Tibial artery (tissue), 4 donors: ENCODE measurements around the gene NDUFA11.

Experiments used
- DNase-seq, 2 donors: peaks; one replicate each; pipeline ENCODE4 v3.0.0-alpha.2; 2019
- H3K27ac ChIP-seq, 2 donors: fragments of 200-600 bp; sonication (generic) in 1 of 2; 1 replicate in 1 of 2; 2 replicates in 1 of 2; pipeline ENCODE4 v1.5.1; 2018 to 2019; ENCODE audit warnings: mild to moderate bottlenecking in 1 of 2
- H3K27me3 ChIP-seq, 2 donors: fragments of 200-600 bp; sonication (generic) in 1 of 2; one replicate each; pipeline versions ENCODE4 v1.5.1 to v1.6.0; 2016 to 2019
- H3K36me3 ChIP-seq, 3 donors: fragments of 200-600 bp; sonication (generic) in 2 of 3; one replicate each; pipeline ENCODE4 v1.5.1; 2016 to 2019; ENCODE audit warnings: mild to moderate bottlenecking in 2 of 3
- H3K4me1 ChIP-seq, 4 donors: fragments of 200-600 bp; sonication (generic) in 2 of 4; 1 replicate in 3 of 4; 2 replicates in 1 of 4; pipeline ENCODE4 v1.5.1; 2016 to 2019
- H3K4me3 ChIP-seq, 2 donors: fragments of 200-600 bp; sonication (generic) in 1 of 2; 1 replicate in 1 of 2; 2 replicates in 1 of 2; pipeline ENCODE4 v1.5.1; 2018 to 2019; ENCODE audit warnings: mild to moderate bottlenecking in 2 of 2
- H3K9me3 ChIP-seq, 3 donors: fragments of 200-600 bp; sonication (generic) in 1 of 3; one replicate each; pipeline ENCODE4 v1.5.1; 2016 to 2019
- intact Hi-C: fragments of 100-400 bp; cut with DNase I; formaldehyde crosslinking; loops from one replicate; pipeline ENCODE4 v1.15.0; 2023; ENCODE audit warnings: low total_unique reads
- TF ChIP-seq, protein P1 (sequence below), 2 experiments: fragments of 200-600 bp in 1 of 2; fragments of 450-650 bp in 1 of 2; IDR thresholded peaks; one replicate each; pipeline ENCODE4 v1.5.1; 2017 to 2019; ENCODE audit warnings: antibody characterized with exemption in 2 of 2, mild to moderate bottlenecking in 1 of 2, moderate library complexity in 1 of 2

NDUFA11 gene

GRCh38 chr19:5905114-5905778, 1.7 kb upstream of the NDUFA11 start:
- peaks cover 0 to 35% (median 24%) of the 10 kb centered on the region in 4 donors for H3K4me1 ChIP-seq
- TF ChIP-seq, protein P1, sequence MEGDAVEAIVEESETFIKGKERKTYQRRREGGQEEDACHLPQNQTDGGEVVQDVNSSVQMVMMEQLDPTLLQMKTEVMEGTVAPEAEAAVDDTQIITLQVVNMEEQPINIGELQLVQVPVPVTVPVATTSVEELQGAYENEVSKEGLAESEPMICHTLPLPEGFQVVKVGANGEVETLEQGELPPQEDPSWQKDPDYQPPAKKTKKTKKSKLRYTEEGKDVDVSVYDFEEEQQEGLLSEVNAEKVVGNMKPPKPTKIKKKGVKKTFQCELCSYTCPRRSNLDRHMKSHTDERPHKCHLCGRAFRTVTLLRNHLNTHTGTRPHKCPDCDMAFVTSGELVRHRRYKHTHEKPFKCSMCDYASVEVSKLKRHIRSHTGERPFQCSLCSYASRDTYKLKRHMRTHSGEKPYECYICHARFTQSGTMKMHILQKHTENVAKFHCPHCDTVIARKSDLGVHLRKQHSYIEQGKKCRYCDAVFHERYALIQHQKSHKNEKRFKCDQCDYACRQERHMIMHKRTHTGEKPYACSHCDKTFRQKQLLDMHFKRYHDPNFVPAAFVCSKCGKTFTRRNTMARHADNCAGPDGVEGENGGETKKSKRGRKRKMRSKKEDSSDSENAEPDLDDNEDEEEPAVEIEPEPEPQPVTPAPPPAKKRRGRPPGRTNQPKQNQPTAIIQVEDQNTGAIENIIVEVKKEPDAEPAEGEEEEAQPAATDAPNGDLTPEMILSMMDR (IDR thresholded peaks at IDR 0.05), result no peak
- no peaks in the 10 kb centered on the region for H3K9me3 ChIP-seq
- H3K36me3 ChIP-seq, result peaks cover 10 to 21% (median 15%) of the 10 kb centered on the region in 3 donors
- no peak for DNase-seq
- intact Hi-C loops, result loop anchor here (2.0 kb wide), 1 partner anchor 74 kb away; the partner anchor contains the start of gene RANBP3
- no peaks in the 10 kb centered on the region for H3K27me3 ChIP-seq
- H3K27ac ChIP-seq, result peak overlapping the region; percentile 65 to 86
- H3K4me3 ChIP-seq, result peak overlapping the region; percentile 72 to 90

- H3K4me1 ChIP-seq, result peaks cover 0 to 35% (median 24%) of the 10 kb centered on the region in 4 donors
- no peaks in the 10 kb centered on the region for H3K27me3 ChIP-seq
- TF ChIP-seq, protein P1 (IDR thresholded peaks at IDR 0.05), result no peak
- H3K36me3 ChIP-seq, result peaks cover 6 to 20% (median 8%) of the 10 kb centered on the region in 3 donors
- H3K27ac ChIP-seq, result peak within 1 kb of the TSS; percentile 86 to 88
- peak within 1 kb of the TSS; percentile 72 to 90 for H3K4me3 ChIP-seq
- no peaks in the 10 kb centered on the region for H3K9me3 ChIP-seq
- DNase-seq, result peak; percentile 100
- intact Hi-C loops, result loop anchor here (2.0 kb wide), 1 partner anchor 74 kb away; the partner anchor contains the start of gene RANBP3
These were observed 943 bp upstream of the NDUFA11 start, which contains the start of gene VMAC for GRCh38 chr19:5904352-5905113. Gene VMAC, plus strand, starts transcription at chr19:5904872. Its CDS starts 19 bp downstream, at chr19:5904891.

- H3K27me3 ChIP-seq, result no peaks in the 10 kb centered on the region
- TF ChIP-seq, protein P1 (IDR thresholded peaks at IDR 0.05), result no peak
- H3K36me3 ChIP-seq, result peaks cover 0 to 10% (median 0%) of the 10 kb centered on the region in 3 donors
- no peak for DNase-seq
- peak overlapping the region; percentile 86 to 88 for H3K27ac ChIP-seq
- H3K9me3 ChIP-seq, result no peaks in the 10 kb centered on the region
- intact Hi-C loops, result no loop called here
- H3K4me1 ChIP-seq, result peaks cover 0 to 35% (median 24%) of the 10 kb centered on the region in 4 donors
- H3K4me3 ChIP-seq, result peak overlapping the region; percentile 72 to 90
These were observed 450 bp downstream of the NDUFA11 start for GRCh38 chr19:5903056-5903623.

DNA sequence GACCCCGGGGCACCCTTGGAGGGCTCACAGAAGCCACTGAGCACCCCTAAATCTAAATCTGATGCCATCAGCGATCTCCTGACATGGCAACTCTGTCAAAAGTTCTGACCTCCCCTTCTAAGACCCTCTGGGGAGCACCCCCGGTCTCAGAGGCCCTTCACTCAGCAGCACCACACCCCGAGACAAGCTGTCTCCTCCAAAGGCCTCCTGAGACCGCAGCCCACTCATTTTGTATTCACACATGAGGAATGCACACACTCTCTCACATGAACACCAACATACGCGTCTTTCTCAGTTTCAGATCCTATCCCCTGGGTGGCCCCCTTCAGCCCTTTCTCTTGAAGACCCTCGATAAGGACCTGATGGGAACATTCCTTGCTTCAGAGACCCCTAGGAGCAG, 2.6 kb downstream of the NDUFA11 start:
- peaks cover 0 to 39% (median 21%) of the 10 kb centered on the region in 4 donors for H3K4me1 ChIP-seq
- H3K36me3 ChIP-seq, result peaks cover 10 to 25% (median 14%) of the 10 kb centered on the region in 3 donors
- no peak overlapping the region for H3K4me3 ChIP-seq
- intact Hi-C loops, result no loop called here
- H3K27me3 ChIP-seq, result no peaks in the 10 kb centered on the region
- no peak for DNase-seq
- H3K27ac ChIP-seq, result no peak overlapping the region
- no peaks in the 10 kb centered on the region for H3K9me3 ChIP-seq
- TF ChIP-seq, protein P1 (IDR thresholded peaks at IDR 0.05), result no peak

DNA sequence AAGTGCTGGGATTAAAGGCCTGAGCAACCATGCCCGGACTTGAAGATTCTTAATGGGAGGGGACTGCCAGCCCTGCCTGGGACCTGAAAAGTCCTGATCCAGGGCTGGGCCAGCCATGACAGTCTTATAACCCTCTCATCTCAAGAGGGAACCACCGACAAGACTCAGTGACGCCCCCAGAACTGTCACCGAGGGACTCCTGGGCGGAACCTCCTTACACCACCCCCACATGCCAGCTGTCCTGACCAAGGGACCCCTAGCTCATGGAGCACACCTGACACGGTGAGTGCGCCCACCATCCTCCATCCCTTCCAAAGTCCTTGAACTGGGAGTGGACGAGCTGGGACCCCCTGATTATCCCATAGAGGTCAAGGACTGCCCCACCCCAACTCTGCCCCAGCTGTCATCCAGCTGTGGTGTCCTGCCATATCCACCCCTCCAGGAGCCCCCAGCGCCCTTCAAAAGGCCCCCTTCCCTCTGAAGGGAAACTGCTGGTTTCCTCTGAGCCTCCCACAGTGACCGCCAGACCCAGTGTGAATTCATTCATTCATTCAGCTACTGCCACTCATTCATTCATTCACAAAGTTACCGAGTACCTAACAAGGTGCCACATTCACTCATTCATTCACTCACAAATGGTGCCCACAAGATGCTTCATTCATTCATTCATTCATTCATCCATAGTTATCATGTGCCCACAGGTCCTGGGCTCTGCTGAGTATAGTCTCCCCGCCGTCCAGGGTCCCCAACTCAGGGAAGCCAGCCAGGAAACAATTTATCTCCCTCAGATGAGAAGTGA, 3.7 kb downstream of the NDUFA11 start:
- no peak overlapping the region for H3K27ac ChIP-seq
- H3K27me3 ChIP-seq, result no peaks in the 10 kb centered on the region
- H3K9me3 ChIP-seq, result no peaks in the 10 kb centered on the region
- peaks cover 15 to 35% (median 24%) of the 10 kb centered on the region in 3 donors for H3K36me3 ChIP-seq
- intact Hi-C loops, result no loop called here
- no peak for DNase-seq
- TF ChIP-seq, protein P1 (IDR thresholded peaks at IDR 0.05), result no peak
- peaks cover 0 to 35% (median 14%) of the 10 kb centered on the region in 4 donors for H3K4me1 ChIP-seq
- no peak overlapping the region for H3K4me3 ChIP-seq
